ENCODE measurements around the gene S100A10. TPM values are rescaled to one million over a fixed set of nuclear protein-coding genes. Genes with fewer than 3 reads are reported as not detected.

The S100A10 gene
- polyA plus RNA-seq, 1 donor from 2014 or later, result 24.5 TPM

GRCh38 chr1:151990058-151990855 lies 3.4 kb downstream of the S100A10 start:
- H3K36me3 ChIP-seq (ENCODE audit: insufficient read depth, low read length), result no peaks in the 10 kb centered on the region
- no peak overlapping the region for H3K4me2 ChIP-seq (ENCODE audit: low read length)
- no peaks in the 10 kb centered on the region for H3F3A ChIP-seq (ENCODE audit: insufficient read depth, low read length, poor library complexity, severe bottlenecking)
- H3K27ac ChIP-seq (ENCODE audit: low read length), result no peak overlapping the region
- no peak overlapping the region for H3K4me3 ChIP-seq (ENCODE audit: low read length)
- peaks cover 57% of the 10 kb centered on the region for H3K27me3 ChIP-seq (ENCODE audit: insufficient read depth, low read depth, low read length)
- TF ChIP-seq EP300 (conservative IDR thresholded peaks at IDR 0.05; ENCODE audit: poor library complexity, severe bottlenecking), result no peak
- no peak for TF ChIP-seq REST (IDR thresholded peaks at IDR 0.05; ENCODE audit: borderline replicate concordance)
- TF ChIP-seq EZH2 (IDR thresholded peaks at IDR 0.05; ENCODE audit: borderline replicate concordance, insufficient read depth, low read length, poor library complexity, severe bottlenecking), result no peak
- TF ChIP-seq POLR2AphosphoS5 (IDR thresholded peaks at IDR 0.05), result no peak
- no peak for TF ChIP-seq SMC3 (conservative IDR thresholded peaks at IDR 0.05; ENCODE audit: poor library complexity)
- no peak for TF ChIP-seq RAD21 (conservative IDR thresholded peaks at IDR 0.05)
- no peak for TF ChIP-seq CTCF (IDR thresholded peaks at IDR 0.05; ENCODE audit: poor library complexity, severe bottlenecking)
- no peak for TF ChIP-seq MXI1 (conservative IDR thresholded peaks at IDR 0.05; ENCODE audit: poor library complexity, severe bottlenecking)
- no peak for TF ChIP-seq TAF1 (IDR thresholded peaks at IDR 0.05; ENCODE audit: low read depth)
- H2AFZ ChIP-seq (ENCODE audit: low read depth, low read length), result no peak overlapping the region
- H3K9me2 ChIP-seq (ENCODE audit: insufficient read depth, low read length), result no peaks in the 10 kb centered on the region
- H3K9ac ChIP-seq (ENCODE audit: low read length), result no peak overlapping the region
- H4K20me1 ChIP-seq (ENCODE audit: insufficient read depth), result no peaks in the 10 kb centered on the region
- no peaks in the 10 kb centered on the region for H3K9me3 ChIP-seq (ENCODE audit: low read length)
- no peaks in the 10 kb centered on the region for H3K79me2 ChIP-seq (replicated peaks; ENCODE audit: insufficient read depth, low read length)

GRCh38 chr1:151989211-151989862 lies 4.3 kb downstream of the S100A10 start:
- H3K27ac ChIP-seq (ENCODE audit: low read length), result no peak overlapping the region
- no peaks in the 10 kb centered on the region for H3K9me3 ChIP-seq (ENCODE audit: low read length)
- H3F3A ChIP-seq (ENCODE audit: insufficient read depth, low read length, poor library complexity, severe bottlenecking), result no peaks in the 10 kb centered on the region
- no peaks in the 10 kb centered on the region for H4K20me1 ChIP-seq (ENCODE audit: insufficient read depth)
- H3K79me2 ChIP-seq (replicated peaks; ENCODE audit: insufficient read depth, low read length), result no peaks in the 10 kb centered on the region
- H3K9ac ChIP-seq (ENCODE audit: low read length), result no peak overlapping the region
- H3K27me3 ChIP-seq (ENCODE audit: insufficient read depth, low read depth, low read length), result peaks cover 48% of the 10 kb centered on the region
- TF ChIP-seq REST (IDR thresholded peaks at IDR 0.05; ENCODE audit: borderline replicate concordance) (no peak), MXI1 (conservative IDR thresholded peaks at IDR 0.05; ENCODE audit: poor library complexity, severe bottlenecking) (no peak), TAF1 (IDR thresholded peaks at IDR 0.05; ENCODE audit: low read depth) (no peak), POLR2AphosphoS5 (IDR thresholded peaks at IDR 0.05) (no peak), EP300 (conservative IDR thresholded peaks at IDR 0.05; ENCODE audit: poor library complexity, severe bottlenecking) (no peak), SMC3 (conservative IDR thresholded peaks at IDR 0.05; ENCODE audit: poor library complexity) (no peak)
- H2AFZ ChIP-seq (ENCODE audit: low read depth, low read length), result no peak overlapping the region
- no peak overlapping the region for H3K4me3 ChIP-seq (ENCODE audit: low read length)
- H3K4me2 ChIP-seq (ENCODE audit: low read length), result no peak overlapping the region
- no peaks in the 10 kb centered on the region for H3K36me3 ChIP-seq (ENCODE audit: insufficient read depth, low read length)
- H3K9me2 ChIP-seq (ENCODE audit: insufficient read depth, low read length), result no peaks in the 10 kb centered on the region
